BJ (cell line): ENCODE data around the gene SLC44A5. TPM values are rescaled to one million over a fixed set of nuclear protein-coding genes. Genes with fewer than 3 reads are reported as not detected.

Experiments used
- CTCF ChIA-PET: fragments of 350-600 bp; formaldehyde crosslinking; extraction: SDS; loops from one replicate; lab custom pipeline; 2021; ENCODE audit warnings: antibody characterized with exemption, inconsistent platforms; lab: Yijun Ruan, JAX
- POLR2A ChIA-PET: fragments of 300-600 bp; sonication (Branson Sonifier 250); formaldehyde crosslinking; extraction: SDS; loops from one replicate; lab custom pipeline; 2021; ENCODE audit warnings: antibody characterized with exemption; lab: Charles Lee
- DNase-seq: peaks from one replicate; pipeline ENCODE4 v3.0.0-alpha.2; 2011; ENCODE audit warnings: low read depth
- H3K27me3 ChIP-seq: 2 replicates; pipeline ENCODE4 v1.6.0; 2011; ENCODE audit warnings: low read length; ENCODE audit not compliant: control insufficient read depth, insufficient read depth
- H3K36me3 ChIP-seq: 2 replicates; pipeline ENCODE4 v1.5.1; 2011; ENCODE audit warnings: low read length; ENCODE audit not compliant: control insufficient read depth, insufficient read depth
- H3K4me3 ChIP-seq: 2 replicates; pipeline ENCODE4 v1.5.1; 2011; ENCODE audit warnings: low read depth, mild to moderate bottlenecking, control low read depth, low read length
- CTCF ChIP-seq: IDR thresholded peaks from 2 replicates; pipeline ENCODE4 v1.5.1; 2011; ENCODE audit warnings: low read depth, mild to moderate bottlenecking, control low read depth, inconsistent platforms, low read length, moderate library complexity; ENCODE audit not compliant: insufficient read depth
- polyA plus RNA-seq: library from polyadenylated mRNA; depleted of rRNA; stranded (reverse); fragments of >200 nt; gene quantifications from 2 replicates; pipeline ENCODE4 v1.2.3, GENCODE V29; 2011

The SLC44A5 gene
- polyA plus RNA-seq, 1 experiment = 0.07 TPM

DNA sequence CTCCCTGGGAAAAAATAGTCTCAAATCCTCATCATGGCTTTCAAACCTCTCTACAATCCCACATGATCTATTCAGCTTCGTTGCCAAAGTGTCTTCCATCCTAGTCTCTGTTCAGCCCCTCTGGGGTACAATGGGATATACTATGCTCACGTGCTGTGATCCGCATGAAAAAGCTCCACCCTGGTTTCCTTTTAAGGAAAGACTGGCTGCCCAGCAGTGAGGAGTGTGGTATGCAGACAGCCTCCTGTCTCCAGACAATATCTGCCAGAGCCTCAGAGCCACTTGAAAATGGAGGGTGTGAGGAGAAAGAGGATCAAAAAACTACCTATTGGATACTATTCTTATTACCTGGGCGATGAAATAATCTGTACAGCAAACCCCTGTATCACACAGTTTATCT, 282.2 kb downstream of the SLC44A5 start:
- Histone ChIP-seq H3K36me3 (no peaks in the 10 kb centered on the region), H3K4me3 (no peak overlapping the region), H3K27me3 (no peaks in the 10 kb centered on the region)
- ChIA-PET CTCF (no interaction called here), POLR2A (no interaction called here)
- no peak for TF ChIP-seq CTCF
- DNase-seq = no peak

- POLR2A ChIA-PET = no interaction called here
- no peak for DNase-seq
- TF ChIP-seq CTCF = no peak
- Histone ChIP-seq H3K27me3 (no peaks in the 10 kb centered on the region), H3K4me3 (no peak overlapping the region), H3K36me3 (no peaks in the 10 kb centered on the region)
- CTCF ChIA-PET = no interaction called here
Measured at GRCh38 chr1:75327395-75327794, 283.5 kb downstream of the SLC44A5 start.

DNA sequence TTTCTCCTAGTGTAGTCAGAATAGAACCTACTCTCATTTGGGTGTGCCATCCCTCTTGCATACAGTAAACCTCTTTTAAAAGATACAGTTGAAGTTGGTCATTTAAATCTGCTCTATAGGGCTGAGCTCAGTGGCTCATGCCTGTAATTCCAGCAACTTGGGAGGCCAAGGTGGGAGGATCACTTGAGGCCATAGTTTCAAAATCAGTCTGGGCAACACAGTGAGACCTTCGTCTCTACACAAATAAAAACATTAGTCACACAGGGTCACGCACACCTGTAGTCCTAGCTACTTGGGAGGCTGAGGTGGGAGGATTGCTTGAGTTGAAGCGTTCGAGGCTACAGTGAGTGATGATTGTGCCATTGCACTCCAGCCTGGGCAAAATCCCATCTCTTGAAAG, 292.9 kb downstream of the SLC44A5 start:
- no peak for DNase-seq
- no peak overlapping the region for H3K4me3 ChIP-seq
- ChIA-PET CTCF (no interaction called here), POLR2A (no interaction called here)
- no peaks in the 10 kb centered on the region for H3K36me3 ChIP-seq
- no peak for TF ChIP-seq CTCF
- no peaks in the 10 kb centered on the region for H3K27me3 ChIP-seq

- ChIA-PET POLR2A (no interaction called here), CTCF (no interaction called here)
- DNase-seq = no peak
- TF ChIP-seq CTCF = no peak
- Histone ChIP-seq H3K27me3 (no peaks in the 10 kb centered on the region), H3K4me3 (no peak overlapping the region), H3K36me3 (no peaks in the 10 kb centered on the region)
Measured at GRCh38 chr1:75316230-75316629, 294.7 kb downstream of the SLC44A5 start.

GRCh38 chr1:75312620-75313019, 298.3 kb downstream of the SLC44A5 start:
- H3K27me3 ChIP-seq = no peaks in the 10 kb centered on the region
- ChIA-PET POLR2A (no interaction called here), CTCF (no interaction called here)
- no peak for TF ChIP-seq CTCF
- H3K36me3 ChIP-seq = no peaks in the 10 kb centered on the region
- no peak overlapping the region for H3K4me3 ChIP-seq
- DNase-seq = no peak
